GM12875 (cell line): ENCODE measurements around the gene TRAPPC11.

Experiments
- H3K4me3 ChIP-seq: one replicate; pipeline ENCODE4 v1.5.1; 2011; ENCODE audit warnings: low read depth, low read length, control low read depth
- TF ChIP-seq, protein P1 (sequence below): IDR thresholded peaks from 2 replicates; pipeline ENCODE4 v1.5.1; 2011; ENCODE audit warnings: low read depth, mild to moderate bottlenecking, control low read depth, inconsistent platforms, low read length, moderate library complexity, borderline replicate concordance; ENCODE audit not compliant: insufficient read depth

TRAPPC11 gene

GRCh38 chr4:183727482-183727881, 68.4 kb downstream of the TRAPPC11 start:
- TF ChIP-seq, protein P1, sequence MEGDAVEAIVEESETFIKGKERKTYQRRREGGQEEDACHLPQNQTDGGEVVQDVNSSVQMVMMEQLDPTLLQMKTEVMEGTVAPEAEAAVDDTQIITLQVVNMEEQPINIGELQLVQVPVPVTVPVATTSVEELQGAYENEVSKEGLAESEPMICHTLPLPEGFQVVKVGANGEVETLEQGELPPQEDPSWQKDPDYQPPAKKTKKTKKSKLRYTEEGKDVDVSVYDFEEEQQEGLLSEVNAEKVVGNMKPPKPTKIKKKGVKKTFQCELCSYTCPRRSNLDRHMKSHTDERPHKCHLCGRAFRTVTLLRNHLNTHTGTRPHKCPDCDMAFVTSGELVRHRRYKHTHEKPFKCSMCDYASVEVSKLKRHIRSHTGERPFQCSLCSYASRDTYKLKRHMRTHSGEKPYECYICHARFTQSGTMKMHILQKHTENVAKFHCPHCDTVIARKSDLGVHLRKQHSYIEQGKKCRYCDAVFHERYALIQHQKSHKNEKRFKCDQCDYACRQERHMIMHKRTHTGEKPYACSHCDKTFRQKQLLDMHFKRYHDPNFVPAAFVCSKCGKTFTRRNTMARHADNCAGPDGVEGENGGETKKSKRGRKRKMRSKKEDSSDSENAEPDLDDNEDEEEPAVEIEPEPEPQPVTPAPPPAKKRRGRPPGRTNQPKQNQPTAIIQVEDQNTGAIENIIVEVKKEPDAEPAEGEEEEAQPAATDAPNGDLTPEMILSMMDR, result no peak
- no peak overlapping the region for H3K4me3 ChIP-seq

GRCh38 chr4:183728223-183729068, 69.4 kb downstream of the TRAPPC11 start:
- no peak overlapping the region for H3K4me3 ChIP-seq
- TF ChIP-seq, protein P1, result no peak

GRCh38 chr4:183729069-183729406, 69.9 kb downstream of the TRAPPC11 start:
- no peak overlapping the region for H3K4me3 ChIP-seq
- TF ChIP-seq, protein P1, result no peak

DNA sequence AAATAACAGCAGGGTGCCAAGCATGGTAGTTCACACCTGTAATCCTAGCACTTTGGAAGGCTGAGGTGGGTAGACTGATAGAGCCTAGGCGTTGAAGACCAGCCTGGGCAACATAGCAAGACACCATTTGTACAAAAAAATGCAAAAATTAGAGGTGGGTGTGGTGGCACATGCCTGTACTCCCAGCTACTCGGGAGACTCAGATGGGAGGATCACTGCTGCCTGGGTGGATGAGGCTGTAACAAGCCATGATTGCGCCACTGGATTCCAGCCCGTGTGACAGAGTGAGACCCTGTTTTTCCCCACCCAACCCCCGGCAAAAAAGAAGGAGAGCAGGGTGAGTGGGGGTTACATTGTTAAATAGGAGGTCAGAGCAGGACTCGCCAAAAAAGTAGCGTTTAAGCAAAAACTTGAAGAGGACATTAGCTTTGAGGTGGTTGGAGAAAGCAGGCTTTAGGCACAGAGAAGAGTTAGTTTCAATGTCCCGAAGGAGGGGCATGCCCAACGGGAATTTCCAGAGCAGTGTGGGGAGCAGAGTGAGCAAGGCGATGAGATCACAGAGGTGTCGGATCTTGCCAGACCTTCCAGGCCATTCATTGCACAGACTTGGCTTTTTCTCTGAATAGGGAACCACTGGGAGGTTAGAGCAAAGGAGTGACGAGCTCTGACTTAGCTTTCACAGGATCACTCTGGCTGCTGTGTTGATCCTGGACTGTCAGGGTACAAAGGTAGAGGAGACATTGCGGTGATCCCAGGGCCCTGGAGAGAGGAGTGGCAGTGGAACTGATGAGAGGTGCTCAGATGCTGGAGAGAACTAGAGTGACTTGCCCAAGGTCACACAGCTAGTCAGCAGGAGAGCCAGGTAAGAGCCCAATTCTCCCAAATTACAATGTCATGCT, 70.6 kb downstream of the TRAPPC11 start:
- no peak overlapping the region for H3K4me3 ChIP-seq
- TF ChIP-seq, protein P1, result no peak

DNA sequence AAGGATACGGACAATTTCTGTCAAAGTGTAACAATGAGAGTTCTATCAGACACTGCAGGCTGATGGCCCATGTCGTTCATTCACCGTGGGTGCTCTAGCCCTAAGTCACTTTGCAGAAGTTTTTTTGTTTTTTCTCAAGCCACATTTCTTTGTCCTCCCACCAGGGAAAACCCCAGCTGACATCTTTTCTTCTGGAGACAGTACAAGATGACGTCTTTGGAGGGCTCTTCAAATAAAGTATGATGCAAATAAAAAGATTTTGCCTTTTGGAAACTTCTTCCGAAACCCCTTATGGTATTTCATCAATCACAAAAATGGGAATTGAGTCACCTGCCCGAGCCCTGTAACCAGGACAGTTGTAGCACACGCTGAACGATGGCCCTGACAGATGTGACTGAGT, 73.2 kb downstream of the TRAPPC11 start:
- TF ChIP-seq, protein P1, result no peak
- no peak overlapping the region for H3K4me3 ChIP-seq

DNA sequence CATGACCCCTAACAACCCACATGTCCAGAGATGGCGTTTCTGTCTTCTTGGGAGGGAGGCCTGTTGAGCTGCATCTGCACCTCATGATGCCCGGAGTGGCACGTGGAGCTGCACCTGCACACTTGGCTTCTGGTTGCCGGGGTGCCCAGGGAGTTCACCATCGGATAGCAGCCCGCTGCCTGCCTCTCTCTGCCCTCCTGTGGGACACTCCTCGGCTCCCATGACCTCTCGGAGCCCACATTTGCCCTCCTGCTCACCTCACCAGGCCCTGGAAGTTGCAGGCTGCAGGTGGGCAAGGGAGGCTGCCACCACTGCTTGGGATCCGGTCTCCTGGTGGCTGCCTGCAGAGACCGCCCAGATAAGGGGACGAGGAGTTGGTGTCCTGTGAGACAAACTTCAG, 74.1 kb downstream of the TRAPPC11 start:
- TF ChIP-seq, protein P1, result no peak
- no peak overlapping the region for H3K4me3 ChIP-seq

- H3K4me3 ChIP-seq, result no peak overlapping the region
- TF ChIP-seq, protein P1, result no peak
Observed at GRCh38 chr4:183738081-183738673, 79.1 kb downstream of the TRAPPC11 start.
